Activated CD8-positive, alpha-beta T cell treated with anti-CD3 and anti-CD28 coated beads, Interleukin-2, amount 10 ng/mL, durations not matched to agents 7 days and 5 days (primary cell): ENCODE results near the gene DMXL1. TPM values are rescaled to one million over a fixed set of nuclear protein-coding genes. Genes with fewer than 3 reads are reported as not detected.

Experiments used
- ATAC-seq: fragments of 150-1000 bp; cut with Tn5 transposase; one replicate; pipeline ENCODE4 v1.10.0; 2021; ENCODE audit warnings: moderate library complexity
- CTCF ChIA-PET: fragments of 350-600 bp; sonication (Branson Sonifier 250); formaldehyde crosslinking; loops from one replicate; lab custom pipeline; 2021; ENCODE audit warnings: antibody characterized with exemption; lab: Charles Lee
- POLR2A ChIA-PET: fragments of 350-600 bp; sonication (Branson Sonifier 250); formaldehyde crosslinking; loops from one replicate; lab custom pipeline; 2021; ENCODE audit warnings: antibody characterized with exemption; lab: Charles Lee
- DNase-seq: peaks from one replicate; pipeline ENCODE4 v3.0.0-alpha.2; 2020
- H3K27ac Mint-ChIP-seq: one replicate; pipeline ENCODE4 v1.8.0; 2021; ENCODE audit warnings: mild to moderate bottlenecking, mixed read lengths
- H3K27me3 Mint-ChIP-seq: one replicate; pipeline ENCODE4 v1.8.0; 2021; ENCODE audit warnings: low read depth, mixed read lengths
- H3K36me3 Mint-ChIP-seq: one replicate; pipeline ENCODE4 v1.8.0; 2021; ENCODE audit warnings: low read depth, mixed read lengths
- H3K4me1 Mint-ChIP-seq: one replicate; pipeline ENCODE4 v1.8.0; 2021; ENCODE audit warnings: low read depth, mixed read lengths
- H3K4me3 Mint-ChIP-seq: one replicate; pipeline ENCODE4 v1.8.0; 2021; ENCODE audit warnings: mild to moderate bottlenecking, mixed read lengths
- H3K9me3 Mint-ChIP-seq: one replicate; pipeline ENCODE4 v1.8.0; 2022; ENCODE audit warnings: mixed read lengths; ENCODE audit not compliant: insufficient read depth
- total RNA-seq, 2 experiments: library from RNA; stranded (reverse); gene quantifications; one replicate each; pipeline ENCODE4 v1.2.3, GENCODE V29; 2021

Gene DMXL1
- total RNA-seq, 2 experiments from 2014 or later: 32.3 to 33.9 TPM

- peaks cover 45% of the 10 kb centered on the region for H3K36me3 Mint-ChIP-seq
- no peak overlapping the region for H3K4me3 Mint-ChIP-seq
- no peaks in the 10 kb centered on the region for H3K27me3 Mint-ChIP-seq
- DNase-seq (no peak), ATAC-seq (no peak)
- no peak overlapping the region for H3K27ac Mint-ChIP-seq
- peaks cover 24% of the 10 kb centered on the region for H3K9me3 Mint-ChIP-seq
- POLR2A ChIA-PET: interaction anchor here (0.6 to 0.8 kb wide), 2 partner anchors 14 to 516 kb away, joined by 3 read pairs; no protein-coding TSS in a partner anchor
- H3K4me1 Mint-ChIP-seq: peaks cover 2% of the 10 kb centered on the region
- CTCF ChIA-PET: interaction anchor here (0.7 to 2.8 kb wide), 8 partner anchors 9 to 268 kb away, joined by 3 to 11 read pairs (median 6); partner anchors contain the start of genes DMXL1 and DTWD2
Measured at GRCh38 chr5:119255571-119256356, 184.9 kb downstream of the DMXL1 start.

GRCh38 chr5:119257613-119258012, 186.7 kb downstream of the DMXL1 start:
- DNase-seq: no peak
- Mint-ChIP-seq H3K27ac (no peak overlapping the region), H3K4me1 (peaks cover 11% of the 10 kb centered on the region), H3K9me3 (peaks cover 25% of the 10 kb centered on the region), H3K36me3 (peaks cover 38% of the 10 kb centered on the region), H3K4me3 (no peak overlapping the region), H3K27me3 (no peaks in the 10 kb centered on the region)
- CTCF ChIA-PET: interaction anchor here (1.0 to 2.1 kb wide), 5 partner anchors 10 to 187 kb away, joined by 3 to 9 read pairs (median 8); partner anchors contain the start of gene DMXL1
- POLR2A ChIA-PET: interaction anchor here (1.0 kb wide), 1 partner anchor 18 kb away, joined by 4 read pairs; no protein-coding TSS in a partner anchor
- ATAC-seq: no peak

GRCh38 chr5:119263639-119264038, 192.8 kb downstream of the DMXL1 start:
- ChIA-PET POLR2A (no interaction called here), CTCF (interaction anchor here (1.2 to 2.2 kb wide), 5 partner anchors 8 to 275 kb away, joined by 3 to 10 read pairs (median 5); partner anchors contain the start of gene DTWD2)
- Mint-ChIP-seq H3K27ac (no peak overlapping the region), H3K4me3 (no peak overlapping the region), H3K36me3 (peaks cover 41% of the 10 kb centered on the region), H3K4me1 (peaks cover 42% of the 10 kb centered on the region), H3K27me3 (no peaks in the 10 kb centered on the region), H3K9me3 (peaks cover 23% of the 10 kb centered on the region)
- ATAC-seq (no peak), DNase-seq (no peak)

GRCh38 chr5:119264186-119264585, 193.3 kb downstream of the DMXL1 start:
- ChIA-PET CTCF (interaction anchor here (1.2 to 2.2 kb wide), 5 partner anchors 9 to 276 kb away, joined by 3 to 10 read pairs (median 5); partner anchors contain the start of gene DTWD2), POLR2A (no interaction called here)
- Mint-ChIP-seq H3K36me3 (peaks cover 38% of the 10 kb centered on the region), H3K27me3 (no peaks in the 10 kb centered on the region), H3K4me1 (peaks cover 42% of the 10 kb centered on the region), H3K9me3 (peaks cover 23% of the 10 kb centered on the region), H3K27ac (no peak overlapping the region), H3K4me3 (no peak overlapping the region)
- DNase-seq: no peak
- no peak for ATAC-seq

- Mint-ChIP-seq H3K4me1 (peaks cover 56% of the 10 kb centered on the region), H3K9me3 (peaks cover 14% of the 10 kb centered on the region), H3K36me3 (peaks cover 54% of the 10 kb centered on the region), H3K27me3 (no peaks in the 10 kb centered on the region), H3K27ac (peak overlapping the region; percentile 96), H3K4me3 (peak overlapping the region; percentile 98)
- DNase-seq (peak; percentile 94), ATAC-seq (peak; percentile 70)
- ChIA-PET CTCF (interaction anchor here (0.7 to 6.0 kb wide), 40 partner anchors 9 to 280 kb away, joined by 3 to 46 read pairs (median 5); partner anchors contain the start of genes DMXL1 and DTWD2), POLR2A (interaction anchor here (0.6 to 2.4 kb wide), 30 partner anchors 10 to 280 kb away, joined by 3 to 13 read pairs (median 4); partner anchors contain the start of genes DMXL1, DTWD2 and HSD17B4)
Measured at GRCh38 chr5:119267958-119268386, 197.1 kb downstream of the DMXL1 start.

- no peaks in the 10 kb centered on the region for H3K27me3 Mint-ChIP-seq
- peak overlapping the region; percentile 96 for H3K27ac Mint-ChIP-seq
- H3K4me3 Mint-ChIP-seq: peak overlapping the region; percentile 98
- POLR2A ChIA-PET: interaction anchor here (0.6 to 2.4 kb wide), 30 partner anchors 10 to 280 kb away, joined by 3 to 13 read pairs (median 4); partner anchors contain the start of genes DMXL1, DTWD2 and HSD17B4
- H3K4me1 Mint-ChIP-seq: peaks cover 61% of the 10 kb centered on the region
- CTCF ChIA-PET: interaction anchor here (0.7 to 6.0 kb wide), 39 partner anchors 9 to 280 kb away, joined by 3 to 46 read pairs (median 5); partner anchors contain the start of genes DMXL1 and DTWD2
- peaks cover 9% of the 10 kb centered on the region for H3K9me3 Mint-ChIP-seq
- H3K36me3 Mint-ChIP-seq: peaks cover 51% of the 10 kb centered on the region
- peak; percentile 96 for DNase-seq
- ATAC-seq: peak; percentile 92
Measured at GRCh38 chr5:119268387-119269060, 197.6 kb downstream of the DMXL1 start.

- ChIA-PET CTCF (interaction anchor here (0.9 to 6.7 kb wide), 27 partner anchors 11 to 281 kb away, joined by 3 to 52 read pairs (median 7); partner anchors contain the start of genes DMXL1 and DTWD2), POLR2A (interaction anchor here (0.7 to 2.4 kb wide), 22 partner anchors 10 to 198 kb away, joined by 3 to 13 read pairs (median 5); partner anchors contain the start of gene DMXL1)
- peak; percentile 50 for DNase-seq
- Mint-ChIP-seq H3K27me3 (no peaks in the 10 kb centered on the region), H3K36me3 (peaks cover 51% of the 10 kb centered on the region), H3K4me3 (peak overlapping the region; percentile 98), H3K27ac (peak overlapping the region; percentile 96), H3K9me3 (peaks cover 3% of the 10 kb centered on the region), H3K4me1 (peaks cover 65% of the 10 kb centered on the region)
- peak; percentile 2 for ATAC-seq
Measured at GRCh38 chr5:119269061-119269944, 198.4 kb downstream of the DMXL1 start.

- POLR2A ChIA-PET: interaction anchor here (0.7 to 2.4 kb wide), 13 partner anchors 9 to 199 kb away, joined by 3 to 10 read pairs (median 4); partner anchors contain the start of gene DMXL1
- Mint-ChIP-seq H3K4me1 (peaks cover 73% of the 10 kb centered on the region), H3K36me3 (peaks cover 55% of the 10 kb centered on the region), H3K27ac (peak overlapping the region; percentile 96), H3K27me3 (no peaks in the 10 kb centered on the region), H3K4me3 (peak overlapping the region; percentile 98), H3K9me3 (no peaks in the 10 kb centered on the region)
- ATAC-seq: no peak
- no peak for DNase-seq
- CTCF ChIA-PET: interaction anchor here (0.7 to 6.7 kb wide), 10 partner anchors 14 to 282 kb away, joined by 3 to 52 read pairs (median 6); partner anchors contain the start of gene DTWD2
Measured at GRCh38 chr5:119270121-119270565, 199.3 kb downstream of the DMXL1 start.

- peaks cover 56% of the 10 kb centered on the region for H3K36me3 Mint-ChIP-seq
Measured at GRCh38 chr5:119270960-119271757, 200.3 kb downstream of the DMXL1 start.

More at GRCh38 chr5:119270960-119271757, 200.3 kb downstream of the DMXL1 start:
- no peak for ATAC-seq
- Mint-ChIP-seq H3K4me1 (peaks cover 73% of the 10 kb centered on the region), H3K9me3 (no peaks in the 10 kb centered on the region), H3K4me3 (peak overlapping the region; percentile 75), H3K27ac (peak overlapping the region; percentile 74), H3K27me3 (no peaks in the 10 kb centered on the region)
- POLR2A ChIA-PET: interaction anchor here (1.7 to 2.2 kb wide), 3 partner anchors 8 to 64 kb away, joined by 5 to 10 read pairs (median 9); no protein-coding TSS in a partner anchor
- no peak for DNase-seq
- CTCF ChIA-PET: interaction anchor here (0.7 to 6.7 kb wide), 8 partner anchors 13 to 283 kb away, joined by 3 to 52 read pairs (median 12); partner anchors contain the start of gene DTWD2
